ENCODE results near the gene TXK. TPM values are rescaled to one million over a fixed set of nuclear protein-coding genes. Genes with fewer than 3 reads are reported as not detected.

Gene TXK
- polyA plus RNA-seq, 1 of the 3 experiments (the other 2 are of a cell fraction) = 0.61 TPM

DNA sequence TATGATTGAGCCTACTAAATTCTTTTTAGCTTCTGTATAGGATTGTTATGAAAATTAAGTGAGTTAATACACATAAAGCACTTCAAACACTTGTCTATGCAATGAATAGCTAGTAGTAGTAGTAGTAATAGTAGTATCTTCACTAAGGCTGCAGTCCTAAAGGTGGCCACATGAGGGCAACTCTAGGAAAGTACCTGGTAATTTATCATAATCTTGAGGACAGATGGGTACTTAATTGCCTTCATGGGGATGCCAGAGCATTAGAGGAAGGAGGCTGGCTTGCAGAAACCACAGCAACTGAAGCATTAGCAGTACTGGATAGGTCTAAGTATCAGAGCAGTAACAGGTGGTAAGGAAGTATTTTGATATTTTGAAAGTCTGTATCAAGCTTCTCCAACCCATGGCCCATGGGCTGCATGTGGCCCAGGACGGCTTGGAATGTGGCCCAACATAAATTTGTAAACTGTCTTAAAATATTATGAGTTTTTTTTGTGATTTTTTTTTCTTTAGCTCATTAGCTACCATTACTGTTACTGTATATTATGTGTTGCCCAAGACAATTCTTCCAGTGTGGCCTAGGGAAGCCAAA, 100.1 kb downstream of the TXK start:
- TF ChIP-seq, protein P1, sequence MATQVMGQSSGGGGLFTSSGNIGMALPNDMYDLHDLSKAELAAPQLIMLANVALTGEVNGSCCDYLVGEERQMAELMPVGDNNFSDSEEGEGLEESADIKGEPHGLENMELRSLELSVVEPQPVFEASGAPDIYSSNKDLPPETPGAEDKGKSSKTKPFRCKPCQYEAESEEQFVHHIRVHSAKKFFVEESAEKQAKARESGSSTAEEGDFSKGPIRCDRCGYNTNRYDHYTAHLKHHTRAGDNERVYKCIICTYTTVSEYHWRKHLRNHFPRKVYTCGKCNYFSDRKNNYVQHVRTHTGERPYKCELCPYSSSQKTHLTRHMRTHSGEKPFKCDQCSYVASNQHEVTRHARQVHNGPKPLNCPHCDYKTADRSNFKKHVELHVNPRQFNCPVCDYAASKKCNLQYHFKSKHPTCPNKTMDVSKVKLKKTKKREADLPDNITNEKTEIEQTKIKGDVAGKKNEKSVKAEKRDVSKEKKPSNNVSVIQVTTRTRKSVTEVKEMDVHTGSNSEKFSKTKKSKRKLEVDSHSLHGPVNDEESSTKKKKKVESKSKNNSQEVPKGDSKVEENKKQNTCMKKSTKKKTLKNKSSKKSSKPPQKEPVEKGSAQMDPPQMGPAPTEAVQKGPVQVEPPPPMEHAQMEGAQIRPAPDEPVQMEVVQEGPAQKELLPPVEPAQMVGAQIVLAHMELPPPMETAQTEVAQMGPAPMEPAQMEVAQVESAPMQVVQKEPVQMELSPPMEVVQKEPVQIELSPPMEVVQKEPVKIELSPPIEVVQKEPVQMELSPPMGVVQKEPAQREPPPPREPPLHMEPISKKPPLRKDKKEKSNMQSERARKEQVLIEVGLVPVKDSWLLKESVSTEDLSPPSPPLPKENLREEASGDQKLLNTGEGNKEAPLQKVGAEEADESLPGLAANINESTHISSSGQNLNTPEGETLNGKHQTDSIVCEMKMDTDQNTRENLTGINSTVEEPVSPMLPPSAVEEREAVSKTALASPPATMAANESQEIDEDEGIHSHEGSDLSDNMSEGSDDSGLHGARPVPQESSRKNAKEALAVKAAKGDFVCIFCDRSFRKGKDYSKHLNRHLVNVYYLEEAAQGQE (IDR thresholded peaks at IDR 0.05; ENCODE audit: low read depth, low read length) = no peak
- TF ChIP-seq, protein P2, sequence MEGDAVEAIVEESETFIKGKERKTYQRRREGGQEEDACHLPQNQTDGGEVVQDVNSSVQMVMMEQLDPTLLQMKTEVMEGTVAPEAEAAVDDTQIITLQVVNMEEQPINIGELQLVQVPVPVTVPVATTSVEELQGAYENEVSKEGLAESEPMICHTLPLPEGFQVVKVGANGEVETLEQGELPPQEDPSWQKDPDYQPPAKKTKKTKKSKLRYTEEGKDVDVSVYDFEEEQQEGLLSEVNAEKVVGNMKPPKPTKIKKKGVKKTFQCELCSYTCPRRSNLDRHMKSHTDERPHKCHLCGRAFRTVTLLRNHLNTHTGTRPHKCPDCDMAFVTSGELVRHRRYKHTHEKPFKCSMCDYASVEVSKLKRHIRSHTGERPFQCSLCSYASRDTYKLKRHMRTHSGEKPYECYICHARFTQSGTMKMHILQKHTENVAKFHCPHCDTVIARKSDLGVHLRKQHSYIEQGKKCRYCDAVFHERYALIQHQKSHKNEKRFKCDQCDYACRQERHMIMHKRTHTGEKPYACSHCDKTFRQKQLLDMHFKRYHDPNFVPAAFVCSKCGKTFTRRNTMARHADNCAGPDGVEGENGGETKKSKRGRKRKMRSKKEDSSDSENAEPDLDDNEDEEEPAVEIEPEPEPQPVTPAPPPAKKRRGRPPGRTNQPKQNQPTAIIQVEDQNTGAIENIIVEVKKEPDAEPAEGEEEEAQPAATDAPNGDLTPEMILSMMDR (IDR thresholded peaks at IDR 0.05) = peak; percentile 65
- TF ChIP-seq PBX3 (IDR thresholded peaks at IDR 0.05) (peak; percentile 52; the same call in 1 of the 2 replicates), TEAD4 (IDR thresholded peaks at IDR 0.05; ENCODE audit: borderline replicate concordance, insufficient read depth) (no peak), RAD21 (IDR thresholded peaks at IDR 0.05; ENCODE audit: low read length) (peak; percentile 36), MXI1 (IDR thresholded peaks at IDR 0.05; ENCODE audit: low read depth, low read length) (no peak)
- Histone ChIP-seq H3K36me3 (replicated peaks in 1 of 2; ENCODE audit: control insufficient read depth in 1 of 2, insufficient read depth in 2 of 2, low read length in 1 of 2) (no peaks in the 10 kb centered on the region), H3K9me2 (no peaks in the 10 kb centered on the region), H3F3A (replicated peaks; ENCODE audit: insufficient read depth) (no peaks in the 10 kb centered on the region), H3K79me2 (ENCODE audit: insufficient read depth) (no peaks in the 10 kb centered on the region), H3K4me2 (no peak overlapping the region), H3K27me3 (ENCODE audit: insufficient read depth) (no peaks in the 10 kb centered on the region), H3K4me3 (ENCODE audit: low read depth in 2 of 2, low read length in 1 of 2) (no peak overlapping the region), H3K9ac (no peak overlapping the region), H3K4me1 (ENCODE audit: control insufficient read depth in 1 of 2, insufficient read depth in 2 of 2, low read depth in 1 of 2, low read length in 1 of 2) (no peaks in the 10 kb centered on the region), H2AFZ (ENCODE audit: low read depth) (no peak overlapping the region), H3K27ac (ENCODE audit: low read depth in 2 of 2, low read length in 1 of 2) (no peak overlapping the region), H4K20me1 (ENCODE audit: insufficient read depth) (no peaks in the 10 kb centered on the region), H3K9me3 (no peaks in the 10 kb centered on the region)
- POLR2A ChIA-PET = no interaction called here
- WGBS (ENCODE audit: low lambda C conversion rate) = 69% methylated on average over 1 of the region's 1 CpG
- peak; percentile 40 for DNase-seq
- CTCF ChIA-PET = interaction anchor here (0.6 to 4.4 kb wide), 13 partner anchors 8 to 365 kb away, joined by 3 to 19 read pairs (median 4); partner anchors contain the start of genes CNGA1 and NIPAL1

DNA sequence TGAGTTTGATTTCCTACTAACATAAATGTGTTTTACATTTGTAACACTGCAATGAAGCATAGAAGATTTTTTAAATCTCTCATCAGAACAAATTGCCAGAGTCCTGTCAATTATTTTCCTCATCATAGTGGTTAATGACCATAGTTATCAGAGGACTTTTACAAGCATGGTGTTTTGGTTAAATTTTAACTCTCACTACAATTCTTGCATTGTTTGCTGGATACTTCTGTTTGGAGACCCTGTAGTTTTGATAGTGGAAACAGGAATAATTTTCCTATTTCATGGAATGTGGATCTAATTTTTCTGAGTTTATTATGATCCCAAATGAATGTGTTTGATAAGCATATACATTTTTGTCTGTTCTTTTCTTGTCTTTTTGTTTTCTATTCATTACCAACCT, 100.6 kb downstream of the TXK start:
- no peak for DNase-seq
- ChIA-PET POLR2A (no interaction called here), CTCF (interaction anchor here (0.7 to 4.4 kb wide), 9 partner anchors 13 to 142 kb away, joined by 3 to 19 read pairs (median 4); partner anchors contain the start of genes CNGA1 and NIPAL1)
- H3K36me3 ChIP-seq (replicated peaks in 1 of 2; ENCODE audit: control insufficient read depth in 1 of 2, insufficient read depth in 2 of 2, low read length in 1 of 2) = no peaks in the 10 kb centered on the region
- no peaks in the 10 kb centered on the region for H4K20me1 ChIP-seq (ENCODE audit: insufficient read depth)
- no peaks in the 10 kb centered on the region for H3K27me3 ChIP-seq (ENCODE audit: insufficient read depth)
- no peak overlapping the region for H2AFZ ChIP-seq (ENCODE audit: low read depth)
- no peaks in the 10 kb centered on the region for H3K9me2 ChIP-seq
- no peak overlapping the region for H3K27ac ChIP-seq (ENCODE audit: low read depth in 2 of 2, low read length in 1 of 2)
- H3K79me2 ChIP-seq (ENCODE audit: insufficient read depth) = no peaks in the 10 kb centered on the region
- H3F3A ChIP-seq (replicated peaks; ENCODE audit: insufficient read depth) = no peaks in the 10 kb centered on the region
- H3K4me2 ChIP-seq = no peak overlapping the region
- H3K9me3 ChIP-seq = no peaks in the 10 kb centered on the region
- TF ChIP-seq EZH2phosphoT487 (IDR thresholded peaks at IDR 0.05; ENCODE audit: borderline replicate concordance, low read depth) = no peak
- no peak for TF ChIP-seq JUND (IDR thresholded peaks at IDR 0.05)
- no peak for TF ChIP-seq ZBTB33 (IDR thresholded peaks at IDR 0.05; ENCODE audit: borderline replicate concordance, low read depth)
- no peak for TF ChIP-seq RFX5 (IDR thresholded peaks at IDR 0.05; ENCODE audit: low read length)
- no peak for TF ChIP-seq NRF1 (IDR thresholded peaks at IDR 0.05; ENCODE audit: low read depth, low read length)
- TF ChIP-seq MXI1 (IDR thresholded peaks at IDR 0.05; ENCODE audit: low read depth, low read length) = no peak
- no peak for TF ChIP-seq NFIC (IDR thresholded peaks at IDR 0.05; ENCODE audit: borderline replicate concordance)
- no peak for TF ChIP-seq GABPA (IDR thresholded peaks at IDR 0.05; ENCODE audit: low read depth)
- TF ChIP-seq TEAD4 (IDR thresholded peaks at IDR 0.05; ENCODE audit: borderline replicate concordance, insufficient read depth) = no peak
- no peak for TF ChIP-seq POLR2AphosphoS5 (IDR thresholded peaks at IDR 0.05; ENCODE audit: low read depth, low read length)
- no peaks in the 10 kb centered on the region for H3K4me1 ChIP-seq (ENCODE audit: control insufficient read depth in 1 of 2, insufficient read depth in 2 of 2, low read depth in 1 of 2, low read length in 1 of 2)
- H3K9ac ChIP-seq = no peak overlapping the region
- H3K4me3 ChIP-seq (ENCODE audit: low read depth in 2 of 2, low read length in 1 of 2) = no peak overlapping the region
